ENCODE results near the gene CAB39L. TPM values are rescaled to one million over a fixed set of nuclear protein-coding genes. Genes with fewer than 3 reads are reported as not detected.

CAB39L gene
- polyA plus RNA-seq, 1 of the 3 experiments (the other 2 are of a cell fraction): 2.6 TPM

DNA sequence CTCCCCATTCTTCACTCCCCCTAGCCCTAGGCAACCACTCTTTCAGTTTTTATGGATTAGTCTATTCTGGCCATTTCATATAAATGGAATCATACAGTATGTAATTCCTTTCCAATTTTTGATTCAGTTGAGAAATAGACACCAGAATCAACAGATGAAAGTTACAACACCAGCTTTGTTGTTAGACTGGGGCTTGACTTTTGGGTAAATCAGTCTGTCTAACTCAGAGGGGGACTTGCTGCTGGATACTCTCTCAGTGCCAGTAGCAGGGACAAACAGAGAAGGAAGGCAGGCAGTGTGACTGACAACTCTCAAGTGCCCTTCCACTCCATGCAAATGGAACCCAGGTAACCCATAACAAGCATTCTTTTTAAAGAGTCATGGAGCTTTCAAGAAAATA lies 155.4 kb downstream of the CAB39L start (continued):
- TF ChIP-seq POLR2AphosphoS5 (IDR thresholded peaks at IDR 0.05; ENCODE audit: low read depth, low read length) (no peak), EZH2phosphoT487 (IDR thresholded peaks at IDR 0.05; ENCODE audit: borderline replicate concordance, low read depth) (no peak), RAD21 (IDR thresholded peaks at IDR 0.05; ENCODE audit: low read length) (no peak), TCF12 (IDR thresholded peaks at IDR 0.05) (no peak), SIN3A (IDR thresholded peaks at IDR 0.05; ENCODE audit: borderline replicate concordance, low read depth, low read length) (no peak)
- TF ChIP-seq, protein P1, sequence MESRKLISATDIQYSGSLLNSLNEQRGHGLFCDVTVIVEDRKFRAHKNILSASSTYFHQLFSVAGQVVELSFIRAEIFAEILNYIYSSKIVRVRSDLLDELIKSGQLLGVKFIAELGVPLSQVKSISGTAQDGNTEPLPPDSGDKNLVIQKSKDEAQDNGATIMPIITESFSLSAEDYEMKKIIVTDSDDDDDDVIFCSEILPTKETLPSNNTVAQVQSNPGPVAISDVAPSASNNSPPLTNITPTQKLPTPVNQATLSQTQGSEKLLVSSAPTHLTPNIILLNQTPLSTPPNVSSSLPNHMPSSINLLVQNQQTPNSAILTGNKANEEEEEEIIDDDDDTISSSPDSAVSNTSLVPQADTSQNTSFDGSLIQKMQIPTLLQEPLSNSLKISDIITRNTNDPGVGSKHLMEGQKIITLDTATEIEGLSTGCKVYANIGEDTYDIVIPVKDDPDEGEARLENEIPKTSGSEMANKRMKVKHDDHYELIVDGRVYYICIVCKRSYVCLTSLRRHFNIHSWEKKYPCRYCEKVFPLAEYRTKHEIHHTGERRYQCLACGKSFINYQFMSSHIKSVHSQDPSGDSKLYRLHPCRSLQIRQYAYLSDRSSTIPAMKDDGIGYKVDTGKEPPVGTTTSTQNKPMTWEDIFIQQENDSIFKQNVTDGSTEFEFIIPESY (IDR thresholded peaks at IDR 0.05; ENCODE audit: borderline replicate concordance, low read depth): no peak
- TF ChIP-seq, protein P2, sequence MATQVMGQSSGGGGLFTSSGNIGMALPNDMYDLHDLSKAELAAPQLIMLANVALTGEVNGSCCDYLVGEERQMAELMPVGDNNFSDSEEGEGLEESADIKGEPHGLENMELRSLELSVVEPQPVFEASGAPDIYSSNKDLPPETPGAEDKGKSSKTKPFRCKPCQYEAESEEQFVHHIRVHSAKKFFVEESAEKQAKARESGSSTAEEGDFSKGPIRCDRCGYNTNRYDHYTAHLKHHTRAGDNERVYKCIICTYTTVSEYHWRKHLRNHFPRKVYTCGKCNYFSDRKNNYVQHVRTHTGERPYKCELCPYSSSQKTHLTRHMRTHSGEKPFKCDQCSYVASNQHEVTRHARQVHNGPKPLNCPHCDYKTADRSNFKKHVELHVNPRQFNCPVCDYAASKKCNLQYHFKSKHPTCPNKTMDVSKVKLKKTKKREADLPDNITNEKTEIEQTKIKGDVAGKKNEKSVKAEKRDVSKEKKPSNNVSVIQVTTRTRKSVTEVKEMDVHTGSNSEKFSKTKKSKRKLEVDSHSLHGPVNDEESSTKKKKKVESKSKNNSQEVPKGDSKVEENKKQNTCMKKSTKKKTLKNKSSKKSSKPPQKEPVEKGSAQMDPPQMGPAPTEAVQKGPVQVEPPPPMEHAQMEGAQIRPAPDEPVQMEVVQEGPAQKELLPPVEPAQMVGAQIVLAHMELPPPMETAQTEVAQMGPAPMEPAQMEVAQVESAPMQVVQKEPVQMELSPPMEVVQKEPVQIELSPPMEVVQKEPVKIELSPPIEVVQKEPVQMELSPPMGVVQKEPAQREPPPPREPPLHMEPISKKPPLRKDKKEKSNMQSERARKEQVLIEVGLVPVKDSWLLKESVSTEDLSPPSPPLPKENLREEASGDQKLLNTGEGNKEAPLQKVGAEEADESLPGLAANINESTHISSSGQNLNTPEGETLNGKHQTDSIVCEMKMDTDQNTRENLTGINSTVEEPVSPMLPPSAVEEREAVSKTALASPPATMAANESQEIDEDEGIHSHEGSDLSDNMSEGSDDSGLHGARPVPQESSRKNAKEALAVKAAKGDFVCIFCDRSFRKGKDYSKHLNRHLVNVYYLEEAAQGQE (IDR thresholded peaks at IDR 0.05; ENCODE audit: low read depth, low read length): no peak

DNA sequence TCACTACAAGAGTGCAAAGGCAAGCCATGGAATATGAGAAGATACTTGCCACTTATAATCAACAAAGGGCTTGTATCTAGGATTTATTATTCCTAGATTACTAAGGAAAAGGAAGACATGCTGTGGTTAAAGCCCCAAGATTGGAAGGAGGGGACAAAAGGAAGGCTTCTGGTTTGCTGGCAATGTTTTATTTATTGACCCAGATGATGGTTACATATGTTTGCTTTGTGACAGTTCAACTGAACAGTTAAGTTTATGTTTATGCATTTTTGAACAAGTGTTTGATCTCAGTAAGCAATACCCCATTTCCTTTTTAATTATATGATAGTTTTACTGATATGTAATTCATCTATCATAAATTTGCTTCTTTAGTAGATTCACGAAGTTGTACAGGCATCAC lies 155.9 kb downstream of the CAB39L start:
- no peaks in the 10 kb centered on the region for H3F3A ChIP-seq (replicated peaks; ENCODE audit: insufficient read depth)
- no peaks in the 10 kb centered on the region for H3K79me2 ChIP-seq (ENCODE audit: insufficient read depth)
- ChIA-PET POLR2A (no interaction called here), CTCF (no interaction called here)
- H3K4me2 ChIP-seq: no peak overlapping the region
- TF ChIP-seq NRF1 (IDR thresholded peaks at IDR 0.05; ENCODE audit: low read depth, low read length): no peak
- no peak for TF ChIP-seq GABPA (IDR thresholded peaks at IDR 0.05; ENCODE audit: low read depth)
- TF ChIP-seq TCF12 (IDR thresholded peaks at IDR 0.05): no peak
- TF ChIP-seq TEAD4 (IDR thresholded peaks at IDR 0.05; ENCODE audit: borderline replicate concordance, insufficient read depth): no peak
- TF ChIP-seq ELF1 (IDR thresholded peaks at IDR 0.05): no peak
- no peak for TF ChIP-seq NFIC (IDR thresholded peaks at IDR 0.05; ENCODE audit: borderline replicate concordance)
- TF ChIP-seq RCOR1 (IDR thresholded peaks at IDR 0.05; ENCODE audit: low read length): no peak
- TF ChIP-seq POLR2AphosphoS5 (IDR thresholded peaks at IDR 0.05; ENCODE audit: low read depth, low read length): no peak
- TF ChIP-seq FOXJ3 (CRISPR knock-in tag; IDR thresholded peaks at IDR 0.05): no peak
- TF ChIP-seq YY1 (IDR thresholded peaks at IDR 0.05; ENCODE audit: low read depth): no peak
- TF ChIP-seq, protein P2 (IDR thresholded peaks at IDR 0.05; ENCODE audit: low read depth, low read length): no peak
- H3K27me3 ChIP-seq (ENCODE audit: insufficient read depth): no peaks in the 10 kb centered on the region
- no peak overlapping the region for H2AFZ ChIP-seq (ENCODE audit: low read depth)
- H3K9me3 ChIP-seq: no peaks in the 10 kb centered on the region
- peaks cover 0 to 3% of the 10 kb centered on the region in 2 experiments; a peak in 1 of 4 replicates for H3K4me1 ChIP-seq (ENCODE audit: control insufficient read depth in 1 of 2, insufficient read depth in 2 of 2, low read depth in 1 of 2, low read length in 1 of 2)
- 74% methylated on average over 1 of the region's 1 CpG for WGBS (ENCODE audit: low lambda C conversion rate)
- H3K27ac ChIP-seq (ENCODE audit: low read depth in 2 of 2, low read length in 1 of 2): no peak overlapping the region
- H3K36me3 ChIP-seq (replicated peaks in 1 of 2; ENCODE audit: control insufficient read depth in 1 of 2, insufficient read depth in 2 of 2, low read length in 1 of 2): no peaks in the 10 kb centered on the region
- H3K9ac ChIP-seq: no peak overlapping the region
- DNase-seq: no peak
- no peaks in the 10 kb centered on the region for H3K9me2 ChIP-seq
- H3K4me3 ChIP-seq (ENCODE audit: low read depth in 2 of 2, low read length in 1 of 2): no peak overlapping the region
- H4K20me1 ChIP-seq (ENCODE audit: insufficient read depth): no peaks in the 10 kb centered on the region
